Fibroblast of lung (primary cell): ENCODE measurements around the gene CBS. TPM values are rescaled to one million over a fixed set of nuclear protein-coding genes. Genes with fewer than 3 reads are reported as not detected.

Source experiments
- DNase-seq, 2 donors: peaks; one replicate each; pipeline versions ENCODE4 v3.0.0 to v3.0.0-alpha.2; 2010; ENCODE audit warnings: low read depth in 2 of 2
- H2AFZ ChIP-seq: 2 replicates; pipeline ENCODE4 v1.5.1; 2012; ENCODE audit warnings: low read length, control low read depth, inconsistent platforms
- H3K27ac ChIP-seq: 2 replicates; pipeline ENCODE4 v1.5.1; 2011; ENCODE audit warnings: low read length, control low read depth; ENCODE audit not compliant: insufficient read depth
- H3K27me3 ChIP-seq: 2 replicates; pipeline ENCODE4 v1.5.1; 2011; ENCODE audit warnings: mild to moderate bottlenecking, low read length; ENCODE audit not compliant: control insufficient read depth, insufficient read depth
- H3K36me3 ChIP-seq: 2 replicates; pipeline ENCODE4 v1.5.1; 2011; ENCODE audit warnings: low read length; ENCODE audit not compliant: control insufficient read depth, insufficient read depth
- H3K4me1 ChIP-seq: 2 replicates; pipeline ENCODE4 v1.5.1; 2011; ENCODE audit warnings: low read length; ENCODE audit not compliant: control insufficient read depth, insufficient read depth; ENCODE audit errors: extremely low read depth
- H3K4me2 ChIP-seq: 2 replicates; pipeline ENCODE4 v1.5.1; 2011; ENCODE audit warnings: low read length, control low read depth; ENCODE audit not compliant: insufficient read depth; ENCODE audit errors: extremely low read depth
- H3K4me3 ChIP-seq, 4 experiments: fragments of 200-600 bp in 1 of 4; sonication (generic) in 1 of 4; replicated peaks in 1 of 4; 2 replicates each; pipeline ENCODE4 v1.5.1; 2011 to 2016; ENCODE audit warnings: low read length in 4 of 4, low read depth in 3 of 4, mild to moderate bottlenecking in 3 of 4, control low read depth in 2 of 4, inconsistent platforms in 1 of 4, mixed read lengths in 1 of 4; ENCODE audit not compliant: insufficient read depth in 1 of 4; ENCODE audit errors: control extremely low read depth in 1 of 4
- H3K79me2 ChIP-seq: 2 replicates; pipeline ENCODE4 v1.5.1; 2012; ENCODE audit warnings: mild to moderate bottlenecking, low read length, inconsistent platforms; ENCODE audit not compliant: control insufficient read depth, insufficient read depth
- H3K9ac ChIP-seq: 2 replicates; pipeline ENCODE4 v1.5.1; 2011; ENCODE audit warnings: mild to moderate bottlenecking, low read length, control low read depth; ENCODE audit not compliant: insufficient read depth
- H3K9me3 ChIP-seq: 2 replicates; pipeline ENCODE4 v1.5.1; 2012; ENCODE audit warnings: low read depth, low read length; ENCODE audit not compliant: control insufficient read depth, insufficient read depth
- H4K20me1 ChIP-seq: 2 replicates; pipeline ENCODE4 v1.5.1; 2011; ENCODE audit warnings: low read length; ENCODE audit not compliant: control insufficient read depth, insufficient read depth; ENCODE audit errors: extremely low read depth
- EZH2 ChIP-seq: IDR thresholded peaks from 2 replicates; pipeline ENCODE4 v1.5.1; 2012; ENCODE audit warnings: low read length, control low read depth, mild to moderate bottlenecking; ENCODE audit errors: missing control alignments
- polyA plus RNA-seq, 2 donors: library from polyadenylated mRNA; depleted of rRNA in 1 of 2; stranded (reverse) in 1 of 2; unstranded in 1 of 2; fragments of >200 nt; gene quantifications; 2 replicates each; pipeline ENCODE4 v1.2.1, GENCODE V29; 2011 to 2012; ENCODE audit warnings: missing spikeins in 1 of 2
- total RNA-seq: library from RNA; depleted of rRNA; stranded (reverse); fragments of >200 nt; gene quantifications from 2 replicates; pipeline ENCODE4 v1.2.1, GENCODE V29; 2014
- TF ChIP-seq, protein P1 (sequence below), 2 donors: IDR thresholded peaks in 1 of 2; conservative IDR thresholded peaks in 1 of 2; 1 replicate in 1 of 2; 2 replicates in 1 of 2; pipeline ENCODE4 v1.5.1; 2011 to 2012; ENCODE audit warnings: low read length in 2 of 2, control low read depth in 1 of 2, inconsistent platforms in 1 of 2, low read depth in 1 of 2, mild to moderate bottlenecking in 1 of 2

The CBS gene
- total and polyA plus RNA-seq, 2 donors (not counting 1 experiment from before 2014, with no cell fraction given): 14.3 to 113 TPM

DNA sequence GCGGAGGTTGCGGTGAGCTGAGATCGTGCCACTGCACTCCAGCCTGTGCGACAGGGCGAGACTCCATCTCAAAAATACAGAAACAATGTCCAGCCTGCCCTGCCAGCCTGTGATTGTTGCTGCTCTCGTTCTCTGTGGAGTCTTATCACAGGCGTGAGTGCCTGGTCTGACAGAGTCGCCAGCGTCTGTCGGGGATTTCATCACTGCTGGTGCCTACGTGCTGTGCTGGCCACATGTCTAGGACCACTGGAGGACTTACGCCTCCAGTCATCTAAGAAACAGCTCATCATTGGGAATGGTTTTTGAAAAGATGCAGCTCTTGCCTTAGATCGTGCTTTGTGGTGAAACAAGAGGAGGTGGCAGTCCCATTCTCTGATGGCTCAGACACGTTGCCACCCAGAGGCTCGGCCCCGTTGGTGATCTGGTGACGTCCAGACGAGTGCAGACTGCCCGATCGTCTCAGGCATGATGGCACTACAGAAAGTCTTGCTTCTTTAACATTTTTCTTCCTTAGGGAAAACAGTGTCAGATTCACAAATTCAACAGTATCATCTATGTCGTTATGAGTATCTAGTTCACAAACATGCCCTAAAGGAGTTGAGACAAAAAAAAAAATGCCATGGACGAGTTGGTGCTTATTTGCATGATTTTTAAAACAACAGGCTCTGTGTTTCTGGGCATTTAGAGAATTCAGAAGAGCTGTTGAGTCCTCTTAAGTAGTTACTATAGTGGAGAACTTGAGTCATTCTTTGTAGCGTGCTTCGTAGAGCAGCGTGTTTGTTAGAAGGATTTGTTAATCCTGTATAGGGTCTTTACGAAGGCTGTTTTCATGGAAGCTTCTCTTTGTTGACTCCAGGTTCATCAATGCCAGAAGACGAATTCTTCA lies 47.5 kb downstream of the CBS start:
- Histone ChIP-seq H3K36me3 (peaks cover 15% of the 10 kb centered on the region), H3K27ac (no peak overlapping the region), H3K4me2 (no peak overlapping the region), H2AFZ (no peak overlapping the region), H3K4me3 (no peak overlapping the region), H3K79me2 (no peaks in the 10 kb centered on the region), H3K9me3 (no peaks in the 10 kb centered on the region), H4K20me1 (no peaks in the 10 kb centered on the region), H3K9ac (no peak overlapping the region), H3K4me1 (no peaks in the 10 kb centered on the region), H3K27me3 (no peaks in the 10 kb centered on the region)
- TF ChIP-seq, protein P1, sequence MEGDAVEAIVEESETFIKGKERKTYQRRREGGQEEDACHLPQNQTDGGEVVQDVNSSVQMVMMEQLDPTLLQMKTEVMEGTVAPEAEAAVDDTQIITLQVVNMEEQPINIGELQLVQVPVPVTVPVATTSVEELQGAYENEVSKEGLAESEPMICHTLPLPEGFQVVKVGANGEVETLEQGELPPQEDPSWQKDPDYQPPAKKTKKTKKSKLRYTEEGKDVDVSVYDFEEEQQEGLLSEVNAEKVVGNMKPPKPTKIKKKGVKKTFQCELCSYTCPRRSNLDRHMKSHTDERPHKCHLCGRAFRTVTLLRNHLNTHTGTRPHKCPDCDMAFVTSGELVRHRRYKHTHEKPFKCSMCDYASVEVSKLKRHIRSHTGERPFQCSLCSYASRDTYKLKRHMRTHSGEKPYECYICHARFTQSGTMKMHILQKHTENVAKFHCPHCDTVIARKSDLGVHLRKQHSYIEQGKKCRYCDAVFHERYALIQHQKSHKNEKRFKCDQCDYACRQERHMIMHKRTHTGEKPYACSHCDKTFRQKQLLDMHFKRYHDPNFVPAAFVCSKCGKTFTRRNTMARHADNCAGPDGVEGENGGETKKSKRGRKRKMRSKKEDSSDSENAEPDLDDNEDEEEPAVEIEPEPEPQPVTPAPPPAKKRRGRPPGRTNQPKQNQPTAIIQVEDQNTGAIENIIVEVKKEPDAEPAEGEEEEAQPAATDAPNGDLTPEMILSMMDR (conservative IDR thresholded peaks at IDR 0.05 in 1 of 2, IDR thresholded peaks at IDR 0.05 in 1 of 2; ENCODE audit: low read depth in 1 of 2, low read length in 2 of 2): no peak
- no peak for TF ChIP-seq EZH2
- no peak for DNase-seq

DNA sequence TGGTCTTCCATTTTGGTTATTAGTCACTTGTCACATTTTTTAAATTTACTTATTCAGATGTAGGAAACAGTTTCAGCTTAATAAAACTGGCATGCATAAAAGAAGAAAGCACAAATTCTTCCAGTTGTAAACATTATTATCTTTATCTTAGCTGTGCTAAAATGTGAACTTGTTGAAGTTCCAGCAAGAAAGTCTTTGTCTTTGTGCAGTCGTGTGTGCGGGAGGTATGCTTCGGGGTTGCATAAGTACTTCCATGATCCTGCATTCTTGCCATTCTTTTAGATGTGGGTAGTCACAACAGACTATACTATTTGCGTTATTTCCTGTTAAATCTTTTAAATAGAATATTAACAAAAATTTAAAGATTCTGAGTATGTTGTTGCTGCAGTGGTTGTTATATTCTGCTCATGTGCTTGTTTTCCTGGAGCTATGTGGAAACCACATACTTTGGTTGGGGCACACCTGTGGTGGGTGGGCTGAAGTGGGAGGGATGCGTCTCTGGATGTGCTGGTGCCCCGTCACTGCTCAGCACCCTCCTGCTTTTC lies 49.9 kb downstream of the CBS start:
- Histone ChIP-seq H3K4me1 (no peaks in the 10 kb centered on the region), H3K4me3 (no peak overlapping the region), H3K9me3 (no peaks in the 10 kb centered on the region), H3K36me3 (peaks cover 22% of the 10 kb centered on the region), H3K4me2 (no peak overlapping the region), H3K9ac (no peak overlapping the region), H4K20me1 (no peaks in the 10 kb centered on the region), H3K79me2 (no peaks in the 10 kb centered on the region), H3K27me3 (no peaks in the 10 kb centered on the region), H2AFZ (no peak overlapping the region), H3K27ac (no peak overlapping the region)
- peak; percentile 3 to 96 for DNase-seq
- TF ChIP-seq EZH2: no peak
- TF ChIP-seq, protein P1 (conservative IDR thresholded peaks at IDR 0.05 in 1 of 2, IDR thresholded peaks at IDR 0.05 in 1 of 2; ENCODE audit: low read depth in 1 of 2, low read length in 2 of 2): no peak

DNA sequence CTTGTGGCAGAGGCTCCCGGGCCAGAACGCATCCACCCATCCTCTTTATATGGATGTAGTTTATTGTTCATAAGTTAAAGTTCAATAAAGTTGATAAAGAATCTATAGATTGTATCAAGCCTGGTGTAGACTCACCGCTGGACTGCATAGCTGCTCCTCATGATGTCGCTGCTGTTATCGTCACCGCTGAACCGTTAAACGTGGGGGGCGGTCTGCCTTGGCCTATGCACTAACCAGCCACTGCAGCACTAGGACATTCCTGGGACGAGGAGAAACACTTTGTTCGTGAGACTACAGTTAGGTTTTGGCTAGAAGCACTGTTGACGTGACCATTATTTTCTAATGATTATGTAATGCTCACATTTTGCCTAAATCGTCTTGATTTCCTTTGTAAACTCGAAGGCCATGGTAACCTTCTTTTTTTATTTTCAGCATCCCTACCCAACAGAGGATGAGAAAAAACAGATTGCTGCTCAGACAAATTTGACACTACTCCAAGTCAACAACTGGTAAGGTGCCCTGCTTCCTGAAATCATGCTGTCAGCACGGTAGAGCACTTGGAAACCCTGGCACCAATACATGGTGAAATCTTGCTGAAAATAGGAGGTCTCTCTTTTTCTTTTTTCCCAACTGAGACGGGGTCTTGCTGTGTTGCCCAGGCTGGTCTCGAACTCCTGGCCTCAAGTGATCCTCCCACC lies 51.0 kb downstream of the CBS start:
- no peak for TF ChIP-seq EZH2
- TF ChIP-seq, protein P1 (conservative IDR thresholded peaks at IDR 0.05 in 1 of 2, IDR thresholded peaks at IDR 0.05 in 1 of 2; ENCODE audit: low read depth in 1 of 2, low read length in 2 of 2): no peak
- no peaks in the 10 kb centered on the region for H4K20me1 ChIP-seq
- H3K36me3 ChIP-seq: peaks cover 22% of the 10 kb centered on the region
- H3K9ac ChIP-seq: no peak overlapping the region
- no peaks in the 10 kb centered on the region for H3K27me3 ChIP-seq
- no peak overlapping the region for H3K4me3 ChIP-seq
- no peak for DNase-seq
- no peak overlapping the region for H2AFZ ChIP-seq
- no peak overlapping the region for H3K4me2 ChIP-seq
- no peaks in the 10 kb centered on the region for H3K9me3 ChIP-seq
- H3K4me1 ChIP-seq: no peaks in the 10 kb centered on the region
- H3K27ac ChIP-seq: no peak overlapping the region
- H3K79me2 ChIP-seq: no peaks in the 10 kb centered on the region
